Measurements from ENCODE around the gene RRP1B.
"Not testable (repeated sequence)": the region's sequence is repeated elsewhere in the genome, so short reads cannot be mapped to it uniquely, and the experiment has no call there.

DNA sequence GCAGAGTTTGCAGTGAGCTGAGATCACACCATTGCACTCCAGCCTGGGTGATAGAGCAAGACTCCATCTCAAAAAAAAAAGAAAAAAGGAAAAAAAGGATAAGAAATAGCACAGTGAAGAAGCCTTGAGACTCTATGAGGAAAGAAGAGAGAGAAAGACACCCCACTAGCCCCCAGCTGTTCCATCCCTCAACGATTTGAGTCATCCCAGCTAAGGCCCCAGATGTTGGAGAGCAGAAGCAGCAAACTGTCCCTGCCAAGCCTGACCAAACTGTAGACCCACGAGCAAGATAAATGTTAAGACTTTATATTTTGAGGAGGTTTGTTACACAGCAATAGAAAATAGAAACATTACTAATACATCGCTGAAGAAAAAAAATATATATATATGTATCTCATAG, 42.5 kb upstream of the RRP1B start:
- TF ChIP-seq CTCF, POLR2A, POLR2AphosphoS5, EP300 (IDR thresholded peaks at IDR 0.05): not testable (repeated sequence)

Measured in stomach (tissue), 4 donors.